M059J (cell line): Measurements from ENCODE around the gene ALG8. TPM values are rescaled to one million over a fixed set of nuclear protein-coding genes. Genes with fewer than 3 reads are reported as not detected.

Experiments used
- DNase-seq: peaks from one replicate; pipeline ENCODE4 v3.0.0-alpha.2; 2012; ENCODE audit warnings: low read depth
- total RNA-seq: library from RNA; depleted of rRNA; stranded (reverse); fragments of >200 nt; shearing (Covaris generic); gene quantifications from 2 replicates; pipeline ENCODE4 v1.2.3, GENCODE V29; 2014

ALG8 gene
- total RNA-seq, 1 experiment from 2014 or later: 89.3 TPM

DNA sequence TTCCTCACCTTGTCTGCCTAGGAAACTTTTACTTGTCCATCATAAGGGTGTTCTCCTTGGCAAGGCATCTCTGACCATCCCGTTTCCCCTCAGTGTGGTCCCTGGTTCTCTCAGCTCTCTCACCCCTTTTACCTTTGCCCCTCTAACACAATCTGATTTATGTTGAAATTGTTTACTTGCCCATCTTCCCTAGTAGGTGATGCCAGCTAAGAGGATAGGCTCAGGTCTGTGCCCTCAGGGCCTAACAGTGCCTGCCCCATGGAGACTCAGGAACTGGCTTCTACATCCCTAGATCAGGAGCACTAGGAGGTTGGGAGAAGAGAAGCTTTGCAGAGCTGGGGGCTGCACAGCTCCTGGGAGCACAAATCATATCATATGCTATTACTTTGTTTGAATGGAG is 21.1 kb upstream of the ALG8 start:
- no peak for DNase-seq

DNA sequence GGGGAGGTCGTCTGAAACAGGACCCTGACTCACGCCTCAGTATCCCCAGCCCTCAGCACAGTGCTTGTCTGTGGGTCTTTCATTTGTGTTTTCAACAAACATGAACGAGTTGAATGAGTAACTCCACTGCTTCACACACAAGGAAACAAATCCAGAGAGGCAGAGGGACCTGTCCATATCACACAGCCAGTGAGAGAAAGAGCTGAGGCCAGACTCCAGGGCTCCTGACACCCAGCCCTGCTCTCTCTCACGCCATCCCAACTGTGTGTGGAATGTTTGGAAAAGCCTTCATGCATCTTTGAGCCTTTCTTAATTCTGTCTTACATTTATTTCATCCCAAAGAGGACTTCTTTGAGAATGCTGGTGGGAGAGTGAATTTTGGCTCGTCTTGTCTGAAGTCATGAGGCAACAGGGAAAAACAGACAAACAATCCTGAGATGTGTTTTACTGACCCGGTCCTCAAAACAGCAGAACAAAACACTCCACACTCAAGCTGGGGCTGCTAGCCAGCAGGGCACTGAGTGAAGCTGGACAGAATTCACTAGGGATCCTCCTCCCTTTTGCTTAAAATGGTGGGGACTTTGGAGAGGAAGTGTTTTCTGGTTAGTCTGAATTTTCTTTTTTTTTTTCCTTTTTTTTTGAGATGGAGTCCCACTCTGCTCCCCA is 19.7 kb upstream of the ALG8 start:
- DNase-seq: no peak

DNA sequence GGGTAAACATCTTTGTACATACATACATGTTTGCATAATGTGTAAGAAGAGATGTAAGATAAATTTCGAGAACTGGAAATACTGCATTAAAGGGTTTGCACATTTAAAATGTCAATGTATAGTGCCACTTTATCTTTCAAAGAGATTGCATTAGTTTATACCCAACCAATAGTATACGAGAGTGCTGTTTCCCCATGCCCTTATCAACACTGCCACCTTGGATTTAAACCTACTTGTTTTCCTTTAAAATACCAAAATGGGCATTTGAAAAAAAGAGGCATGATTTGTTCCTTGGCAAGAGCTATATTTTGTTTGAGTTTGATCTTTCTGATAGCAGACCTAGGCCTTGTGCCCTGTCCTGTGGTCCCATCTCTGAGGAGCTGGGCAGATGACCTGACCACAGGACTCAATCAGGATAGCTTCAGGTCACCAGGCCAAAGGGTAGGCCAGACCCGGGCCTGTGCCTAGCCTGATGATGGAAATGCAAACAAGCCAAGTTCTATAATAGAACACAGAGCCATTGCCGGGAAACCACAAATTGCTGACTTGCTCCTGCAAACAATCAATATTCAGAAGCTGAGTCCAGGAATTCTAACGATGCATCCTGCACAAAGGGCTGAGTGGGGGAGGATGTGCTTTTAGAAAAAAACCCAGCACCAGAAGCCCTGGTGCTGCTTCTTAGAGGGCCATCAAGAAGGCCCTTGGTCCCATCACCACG is 16.9 kb upstream of the ALG8 start:
- no peak for DNase-seq

DNA sequence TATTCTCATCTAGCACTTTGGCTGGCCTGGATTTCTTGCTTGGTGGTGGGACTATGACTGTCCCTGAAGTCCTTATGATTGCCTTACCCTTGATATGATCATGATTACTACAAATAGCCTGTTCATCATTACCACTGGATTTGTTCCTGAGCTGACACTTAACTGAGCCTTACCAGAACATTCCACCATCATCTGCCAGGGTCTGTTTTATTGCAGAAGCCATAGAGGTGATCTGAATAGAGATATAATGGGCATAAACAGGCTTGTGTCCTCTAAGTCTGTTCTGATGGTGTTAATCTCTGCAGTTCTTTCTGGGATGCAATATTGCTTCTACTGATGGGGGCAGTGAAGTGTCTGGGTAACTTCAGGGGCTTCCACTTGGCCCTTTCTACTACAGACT is 12.4 kb upstream of the ALG8 start:
- DNase-seq: no peak

DNA sequence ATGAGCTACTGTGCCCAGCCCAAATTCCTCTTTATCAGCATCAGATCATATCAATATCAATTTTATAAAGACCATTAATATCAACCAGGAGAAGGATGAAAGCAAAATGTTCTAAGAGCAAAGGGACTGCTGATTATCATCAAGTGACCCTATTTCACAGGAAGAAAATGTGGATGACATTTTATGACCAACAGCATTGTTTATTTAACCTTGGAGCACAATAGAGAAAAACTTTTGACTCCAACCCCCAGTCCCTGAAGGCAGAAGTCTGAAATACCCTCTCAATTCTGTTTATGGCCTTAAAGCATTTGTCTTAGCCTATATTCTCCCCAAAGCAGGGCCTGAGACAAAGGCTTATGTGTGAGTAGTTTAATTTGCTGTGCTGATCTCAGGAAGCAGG is 11.3 kb upstream of the ALG8 start:
- DNase-seq: no peak

DNA sequence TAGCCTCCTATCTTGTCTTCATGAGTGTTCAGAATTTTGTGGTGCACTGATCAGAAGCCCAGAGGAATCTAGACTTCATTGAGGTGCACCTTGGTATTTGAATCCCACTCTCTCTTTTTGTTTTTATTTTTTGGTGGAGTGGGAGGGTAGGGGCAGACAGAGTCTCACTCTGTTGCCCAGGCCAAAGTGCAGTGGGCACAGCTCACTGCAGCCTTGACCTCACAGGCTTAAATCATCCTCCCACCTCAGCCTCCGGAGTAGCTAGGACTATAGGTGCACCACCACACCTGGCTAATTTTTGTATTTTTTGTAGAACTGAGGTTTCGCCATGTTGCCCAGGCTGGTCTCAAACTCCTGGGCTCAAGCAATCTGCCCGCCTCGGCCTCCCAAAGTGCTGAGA is 10.9 kb upstream of the ALG8 start:
- DNase-seq: no peak

DNA sequence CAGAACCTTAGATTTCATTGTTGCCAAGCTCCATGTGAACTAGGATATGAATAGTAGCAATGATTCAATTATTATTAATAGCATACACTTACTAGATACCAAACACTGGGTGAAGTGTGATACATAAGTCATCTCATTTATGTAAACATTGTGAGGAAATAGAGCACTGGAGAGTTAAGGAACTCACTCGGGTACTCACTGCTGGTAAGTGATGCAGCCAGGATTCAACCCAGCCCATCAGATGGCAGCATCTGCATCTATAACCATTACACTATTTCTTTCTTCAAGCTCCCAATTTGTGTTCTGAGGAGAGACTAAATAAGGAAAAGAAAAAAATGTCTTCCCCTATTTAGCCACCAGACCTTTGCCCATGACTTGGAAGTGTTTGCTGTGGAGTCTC is 10.2 kb upstream of the ALG8 start:
- peak; percentile 35 for DNase-seq

DNA sequence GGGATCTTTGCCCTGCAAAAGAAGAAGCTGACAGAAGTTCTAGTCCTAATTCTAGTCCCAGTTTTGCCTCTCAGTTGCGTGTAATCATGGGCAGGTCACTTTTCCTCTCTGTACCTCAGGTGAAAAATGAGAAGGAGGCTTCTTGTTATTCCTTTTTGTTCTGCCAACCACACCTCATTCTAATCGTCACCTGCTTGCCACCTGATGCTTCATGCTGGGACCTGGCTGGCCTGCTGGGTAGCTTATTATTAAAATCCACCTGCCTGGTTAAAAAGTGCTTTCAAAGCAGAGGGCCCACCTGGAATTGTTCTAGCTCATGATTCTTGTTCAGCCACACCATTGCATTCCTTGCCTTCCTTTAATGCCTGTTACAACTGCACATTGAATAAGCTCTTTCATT is 8.4 kb upstream of the ALG8 start:
- no peak for DNase-seq

DNA sequence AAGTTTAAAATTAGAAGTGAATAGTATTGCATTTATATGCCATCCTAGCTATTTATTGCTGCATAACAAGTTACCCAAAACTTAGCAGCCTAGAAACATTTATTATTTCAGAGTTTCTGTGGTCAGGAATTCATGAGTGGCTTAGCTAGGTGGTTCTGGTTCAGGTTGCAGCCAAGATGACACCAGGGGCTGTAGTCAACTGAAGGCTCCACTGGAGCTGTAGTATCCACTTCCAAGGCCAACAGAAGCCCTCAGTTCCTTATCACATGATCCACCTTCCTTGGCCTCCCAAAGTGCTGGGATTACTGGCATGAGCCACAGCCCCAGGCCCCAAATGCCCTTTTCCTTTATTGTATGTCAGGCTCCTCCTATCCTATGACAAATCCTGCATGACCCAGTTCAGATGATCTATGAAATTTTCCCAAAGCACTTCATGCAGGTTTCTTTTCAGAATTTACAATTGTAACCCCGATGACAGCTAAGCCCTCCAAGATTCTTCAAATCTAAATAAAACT is 6.1 kb upstream of the ALG8 start:
- DNase-seq: no peak

DNA sequence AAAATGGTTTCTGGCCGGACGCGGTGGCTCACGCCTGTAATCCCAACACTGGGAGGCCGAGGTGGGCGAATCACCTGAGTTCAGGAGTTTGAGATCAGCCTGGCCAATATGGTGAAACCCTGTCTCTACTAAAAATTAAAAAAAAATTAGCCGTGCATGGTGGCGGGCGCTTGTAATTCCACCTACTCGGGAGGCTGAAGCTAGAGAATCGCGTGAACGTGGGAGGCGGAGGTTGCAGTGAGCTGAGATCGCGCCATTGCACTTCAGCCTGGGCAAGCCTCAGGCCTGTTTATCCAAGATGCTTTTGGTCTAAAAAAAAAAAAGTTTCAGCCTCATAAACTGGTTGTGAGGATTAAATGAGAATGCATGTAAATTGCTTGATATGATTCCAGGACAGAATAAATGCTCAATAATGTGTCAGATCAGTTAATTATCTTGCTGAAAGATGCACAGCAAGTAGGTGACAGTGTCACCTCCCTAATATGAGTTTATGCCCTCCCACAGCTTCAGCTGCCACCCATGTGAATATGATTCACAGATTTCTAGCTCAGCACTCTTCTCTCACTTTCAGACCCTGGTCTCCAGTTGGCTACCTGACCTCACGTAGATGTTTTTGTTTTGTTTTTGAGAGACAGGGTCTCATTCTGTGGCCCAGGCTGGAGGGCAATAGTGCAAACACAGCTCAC is 1.1 kb upstream of the ALG8 start:
- no peak for DNase-seq

DNA sequence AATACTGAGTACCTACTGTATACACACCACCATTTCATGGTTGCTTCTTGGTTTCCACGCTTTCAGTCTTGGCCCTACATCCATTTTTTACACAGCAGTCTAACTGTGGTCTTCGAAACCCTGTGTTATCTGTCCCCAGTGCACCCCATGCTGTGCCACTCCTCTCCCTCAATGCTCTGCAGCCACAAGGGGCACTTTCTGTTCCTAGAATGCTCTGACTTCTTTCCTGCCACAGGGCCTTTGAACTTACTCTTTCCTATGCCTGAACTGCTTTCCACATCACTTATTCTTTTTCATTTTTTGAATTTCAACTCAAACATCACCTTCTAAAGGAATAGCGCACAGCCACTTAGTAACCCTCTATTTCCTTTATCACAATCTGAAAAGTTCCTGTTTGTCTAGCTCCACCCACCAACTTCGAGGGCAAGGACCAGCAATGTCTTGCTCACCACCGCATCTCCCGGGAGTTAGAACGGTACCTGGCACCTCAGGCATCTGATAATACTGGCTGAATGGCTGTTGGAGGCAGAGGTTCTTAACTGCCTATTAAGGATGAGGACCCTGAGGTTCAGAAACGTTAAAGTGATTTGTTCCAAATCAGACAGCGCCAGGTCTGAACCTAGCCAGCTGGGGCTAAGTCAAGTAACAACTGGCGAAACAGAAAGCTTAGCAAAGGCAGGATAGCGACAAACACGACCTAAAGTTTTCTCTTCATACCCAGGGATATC is 568 bp downstream of the ALG8 start:
- peak; percentile 51 for DNase-seq

DNA sequence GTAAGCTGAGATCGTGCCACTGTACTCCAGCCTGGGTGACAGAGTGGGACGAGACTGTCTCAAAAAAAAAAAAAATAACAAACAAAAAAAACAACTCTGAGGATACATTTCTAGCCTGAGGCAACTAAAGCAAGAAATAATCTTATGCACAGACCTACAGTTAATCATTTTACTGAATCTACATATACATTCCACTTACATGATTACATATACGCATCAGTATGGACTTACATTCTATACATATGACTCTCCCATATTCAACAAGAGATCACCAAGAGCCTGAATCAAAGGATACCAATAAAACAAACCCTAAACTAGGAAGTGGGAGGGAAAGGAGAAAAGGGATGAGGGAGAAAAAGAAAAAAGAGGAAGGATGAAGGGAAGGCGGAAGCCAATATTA is 1.1 kb downstream of the ALG8 start:
- no peak for DNase-seq

DNA sequence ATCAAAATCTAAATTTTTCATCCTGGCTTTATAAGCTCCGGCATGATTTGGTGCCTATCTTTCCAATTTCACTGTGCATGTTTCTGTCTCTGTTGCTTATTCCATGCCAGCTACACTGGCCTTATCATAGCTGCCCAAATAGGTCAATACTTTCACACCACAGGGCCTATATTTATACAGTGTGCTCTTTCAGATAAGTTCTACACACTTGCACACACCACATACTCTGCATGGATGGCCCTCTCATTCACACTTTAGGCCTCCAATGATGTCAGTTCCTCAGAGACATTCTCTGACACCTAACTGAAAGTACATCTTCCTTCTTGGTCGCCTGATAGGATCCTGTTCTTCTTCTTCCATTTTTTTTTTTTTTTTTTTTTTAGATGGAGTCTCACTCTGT is 7.0 kb downstream of the ALG8 start:
- DNase-seq: no peak

DNA sequence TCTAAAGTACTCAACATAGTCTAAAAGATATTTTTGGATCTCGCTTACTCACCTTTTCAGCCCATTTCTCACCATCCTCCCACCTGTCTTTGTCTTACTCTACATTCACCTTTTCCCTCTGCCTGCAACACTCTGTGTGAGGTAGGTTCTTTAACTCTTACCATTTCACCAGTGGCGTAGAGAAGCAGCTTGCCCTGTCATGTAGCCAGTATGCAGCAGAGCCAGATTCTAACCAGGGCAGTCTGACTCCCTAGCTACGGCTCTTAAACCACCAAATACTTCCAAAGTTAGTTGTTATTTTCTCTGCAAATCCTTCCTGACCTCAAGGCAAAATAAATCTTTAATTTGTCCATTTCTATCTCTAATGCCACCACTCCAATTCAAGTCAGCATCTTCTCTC is 7.5 kb downstream of the ALG8 start:
- peak; percentile 12 for DNase-seq

DNA sequence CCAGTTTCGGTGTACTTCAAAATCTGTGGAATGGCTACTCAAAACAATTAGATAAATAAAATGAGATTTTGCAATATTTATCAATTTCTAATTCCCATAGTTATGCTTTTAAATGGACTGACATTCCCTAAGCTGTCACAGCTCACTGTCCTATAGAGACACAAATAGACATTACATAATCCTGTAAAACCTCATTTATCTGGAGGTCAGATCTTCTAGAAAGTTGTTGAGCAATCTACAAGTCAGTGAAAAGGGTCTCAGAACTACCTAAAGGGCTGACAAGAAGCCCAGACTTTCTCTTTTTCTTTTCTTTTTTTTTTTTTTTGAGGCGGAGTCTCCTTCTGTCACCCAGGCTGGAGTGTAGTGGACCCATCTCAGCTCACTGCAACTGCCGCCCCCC is 12.0 kb downstream of the ALG8 start:
- DNase-seq: no peak

DNA sequence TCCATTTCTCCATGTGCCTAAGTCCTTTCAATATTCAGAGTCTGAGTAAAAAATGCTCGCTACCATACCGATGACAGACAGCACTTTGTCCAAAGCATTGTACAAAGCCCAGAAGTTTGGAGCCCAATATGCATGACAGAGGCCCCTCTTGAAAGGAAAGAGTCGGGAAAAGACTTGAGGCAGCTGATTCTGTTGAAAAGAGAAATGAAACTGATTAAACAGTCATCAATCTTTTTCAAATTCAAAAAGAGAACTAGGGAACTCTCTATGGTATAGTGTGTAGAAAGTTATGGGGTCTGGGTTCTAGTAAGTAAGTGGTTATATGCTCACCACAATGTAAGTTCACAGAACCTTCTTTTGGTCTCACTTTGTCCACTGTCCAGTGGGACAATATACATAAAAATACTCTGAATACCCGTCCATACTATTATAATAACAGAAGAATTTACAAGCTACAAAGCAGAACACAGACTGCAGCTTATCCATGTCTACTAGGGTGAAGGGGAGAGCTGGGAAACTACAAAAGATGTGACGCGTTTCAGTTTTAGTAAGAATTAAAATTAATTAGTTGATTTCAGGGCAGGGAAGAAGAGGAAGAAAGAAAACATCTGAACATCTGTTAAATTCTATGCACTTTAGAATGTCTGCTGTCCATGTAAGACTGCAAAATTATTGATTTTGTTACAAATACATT is 26.7 kb downstream of the ALG8 start:
- no peak for DNase-seq

DNA sequence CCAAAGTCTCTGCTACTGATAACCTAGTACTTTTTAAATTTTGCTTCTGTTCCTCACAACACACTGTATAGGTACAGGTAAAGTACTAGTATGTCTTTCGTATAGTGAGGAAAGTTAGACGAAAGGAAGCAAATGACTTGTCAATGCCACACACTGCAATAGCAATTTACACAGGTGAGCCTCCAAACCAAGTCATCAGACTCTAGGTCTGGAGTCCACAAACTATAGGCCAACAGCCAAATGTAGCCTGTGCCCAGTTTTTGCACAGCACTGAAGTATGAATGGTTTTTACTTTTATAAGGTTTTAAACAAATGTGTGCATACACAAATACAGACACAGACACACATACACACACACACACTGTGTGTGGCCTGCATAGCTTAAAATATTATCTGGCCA is 28.1 kb downstream of the ALG8 start:
- DNase-seq: no peak

DNA sequence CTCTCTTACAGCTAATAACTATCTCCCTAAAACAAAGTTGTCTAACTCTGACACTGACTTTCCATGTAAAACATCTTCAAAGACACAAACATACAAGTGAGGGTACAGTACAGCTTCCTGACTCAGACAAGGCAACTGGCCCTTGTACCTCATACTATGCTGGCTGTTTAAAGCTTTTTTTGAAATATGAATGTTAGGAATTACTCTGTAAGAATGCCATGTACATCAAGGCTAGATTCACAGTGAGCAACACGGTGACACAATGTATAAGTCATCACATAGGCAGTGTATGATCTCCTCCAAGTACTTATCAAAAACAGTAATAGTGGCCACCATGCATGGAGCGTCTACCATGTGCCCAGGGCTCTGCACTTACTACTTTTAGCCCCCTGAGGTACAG is 28.6 kb downstream of the ALG8 start:
- DNase-seq: no peak

DNA sequence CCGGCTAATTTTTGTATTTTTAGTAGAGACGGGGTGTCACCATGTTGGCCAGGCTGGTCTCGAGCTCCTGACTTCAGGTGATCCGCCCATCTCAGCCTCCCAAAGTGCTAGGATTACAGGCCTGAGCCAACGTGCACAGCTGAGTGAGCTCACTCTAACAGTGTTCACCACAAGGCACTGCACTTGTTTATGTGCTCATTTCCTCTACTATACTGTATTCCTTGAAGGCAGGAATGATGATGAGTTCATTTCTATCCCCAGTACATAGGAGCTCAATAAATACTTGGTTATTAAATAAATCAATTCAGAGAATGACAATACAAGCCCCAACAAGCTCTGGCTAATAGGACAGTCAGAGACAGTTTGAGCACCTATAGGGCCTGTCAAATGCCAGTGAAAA is 29.1 kb downstream of the ALG8 start:
- no peak for DNase-seq

DNA sequence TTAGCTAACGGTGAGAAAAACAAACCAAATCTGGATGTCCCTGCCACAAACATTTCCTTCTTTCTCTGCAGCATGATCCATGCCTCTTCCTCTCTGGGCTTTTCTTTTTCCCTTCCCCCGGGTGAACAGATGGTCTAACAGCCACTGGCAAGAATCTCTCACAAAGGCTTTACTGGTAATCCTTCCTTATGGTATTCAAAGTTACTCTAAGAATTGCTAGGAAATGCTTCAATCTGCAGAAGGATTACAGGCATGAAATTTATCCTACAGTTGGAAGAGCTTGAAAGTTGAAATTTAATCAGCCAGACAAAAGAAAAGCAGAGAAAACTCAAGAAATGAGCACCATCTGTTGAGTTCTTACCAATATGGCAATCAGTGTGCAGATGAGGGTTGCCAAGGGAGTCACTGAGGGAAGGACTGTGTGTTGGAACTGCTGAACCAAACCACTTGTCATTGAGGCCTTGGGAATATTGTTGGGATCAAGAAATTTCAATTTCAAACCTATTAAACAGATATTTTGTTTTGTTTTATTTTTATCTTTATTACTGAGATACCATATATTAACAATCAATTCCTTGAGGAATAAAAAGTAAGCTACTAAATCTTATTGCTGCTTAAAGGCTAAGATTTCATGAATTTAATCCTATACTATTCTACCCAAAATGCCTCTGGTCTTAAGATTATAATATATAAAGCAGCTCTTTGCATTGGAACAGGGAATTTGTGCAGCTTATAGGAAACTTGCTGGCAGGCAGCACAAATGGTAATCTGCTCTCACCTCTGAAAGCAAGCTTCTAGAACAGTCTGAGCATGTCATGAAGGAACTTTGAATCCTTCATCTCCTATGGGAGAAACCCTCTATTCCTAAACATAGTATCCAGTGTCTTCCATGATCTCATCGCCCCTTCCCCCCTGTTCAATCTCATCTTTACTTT is 30.1 kb downstream of the ALG8 start:
- no peak for DNase-seq
